Tibial nerve (tissue), 4 donors: ENCODE data around the gene ESCO1. TPM values are rescaled to one million over a fixed set of nuclear protein-coding genes. Genes with fewer than 3 reads are reported as not detected.
A peak's percentile ranks its signal among the peaks of the same experiment; 100 is the strongest.
"Not testable (repeated sequence)": the region's sequence is repeated elsewhere in the genome, so short reads cannot be mapped to it uniquely, and the experiment has no call there.

Experiments
- DNase-seq, 2 donors: peaks; one replicate each; pipeline ENCODE4 v3.0.0-alpha.2; 2019; ENCODE audit warnings: low spot score in 2 of 2
- H3K27ac ChIP-seq, 4 donors: fragments of 200-600 bp; sonication (generic) in 3 of 4; one replicate each; pipeline ENCODE4 v1.5.1; 2017 to 2019; ENCODE audit warnings: mild to moderate bottlenecking in 1 of 4
- H3K27me3 ChIP-seq, 2 donors: fragments of 200-600 bp; sonication (generic) in 1 of 2; one replicate each; pipeline versions ENCODE4 v1.5.1 to v1.6.0; 2017 to 2019
- H3K36me3 ChIP-seq, 3 donors: fragments of 200-600 bp; sonication (generic); one replicate each; pipeline ENCODE4 v1.5.1; 2018 to 2019
- H3K4me1 ChIP-seq, 4 donors: fragments of 200-600 bp; sonication (generic) in 3 of 4; one replicate each; pipeline ENCODE4 v1.5.1; 2017 to 2019
- H3K4me3 ChIP-seq, 4 donors: fragments of 200-600 bp; sonication (generic) in 3 of 4; one replicate each; pipeline ENCODE4 v1.5.1; 2017 to 2019; ENCODE audit warnings: mild to moderate bottlenecking in 1 of 4, moderate library complexity in 1 of 4
- H3K9me3 ChIP-seq, 4 donors: fragments of 200-600 bp; sonication (generic) in 3 of 4; one replicate each; pipeline ENCODE4 v1.5.1; 2017 to 2019
- EP300 ChIP-seq, 2 donors: sonication (generic); formaldehyde crosslinking; IDR thresholded peaks; one replicate each; pipeline ENCODE4 v1.6.1; 2017; ENCODE audit warnings: antibody characterized with exemption in 2 of 2, mild to moderate bottlenecking in 1 of 2
- POLR2A ChIP-seq, 2 donors: fragments of 450-650 bp; IDR thresholded peaks; one replicate each; pipeline ENCODE4 v1.6.1; 2017; ENCODE audit warnings: antibody characterized with exemption in 2 of 2, mild to moderate bottlenecking in 2 of 2, moderate library complexity in 2 of 2
- WGBS, 2 donors: methylation state at CpG; one replicate each; pipeline ENCODE4 v1.1.5; 2018; 5-methylcytosine and 5-hydroxymethylcytosine counted together
- total RNA-seq, 4 donors: library from RNA; depleted of rRNA; stranded (reverse); fragments of >200 nt; gene quantifications; one replicate each; pipeline ENCODE4 v1.1.0, GENCODE V29; 2016
- TF ChIP-seq, protein P1 (sequence below), 5 experiments: fragments of 200-600 bp in 3 of 5; fragments of 450-650 bp in 2 of 5; sonication (generic) in 3 of 5; IDR thresholded peaks; one replicate each; pipeline ENCODE4 v1.5.1; 2016 to 2019; ENCODE audit warnings: antibody characterized with exemption in 5 of 5, mild to moderate bottlenecking in 3 of 5, moderate library complexity in 2 of 5

ESCO1 gene
- total RNA-seq, 4 donors from 2014 or later, result 15.0 to 19.2 (median 18.6) TPM

DNA sequence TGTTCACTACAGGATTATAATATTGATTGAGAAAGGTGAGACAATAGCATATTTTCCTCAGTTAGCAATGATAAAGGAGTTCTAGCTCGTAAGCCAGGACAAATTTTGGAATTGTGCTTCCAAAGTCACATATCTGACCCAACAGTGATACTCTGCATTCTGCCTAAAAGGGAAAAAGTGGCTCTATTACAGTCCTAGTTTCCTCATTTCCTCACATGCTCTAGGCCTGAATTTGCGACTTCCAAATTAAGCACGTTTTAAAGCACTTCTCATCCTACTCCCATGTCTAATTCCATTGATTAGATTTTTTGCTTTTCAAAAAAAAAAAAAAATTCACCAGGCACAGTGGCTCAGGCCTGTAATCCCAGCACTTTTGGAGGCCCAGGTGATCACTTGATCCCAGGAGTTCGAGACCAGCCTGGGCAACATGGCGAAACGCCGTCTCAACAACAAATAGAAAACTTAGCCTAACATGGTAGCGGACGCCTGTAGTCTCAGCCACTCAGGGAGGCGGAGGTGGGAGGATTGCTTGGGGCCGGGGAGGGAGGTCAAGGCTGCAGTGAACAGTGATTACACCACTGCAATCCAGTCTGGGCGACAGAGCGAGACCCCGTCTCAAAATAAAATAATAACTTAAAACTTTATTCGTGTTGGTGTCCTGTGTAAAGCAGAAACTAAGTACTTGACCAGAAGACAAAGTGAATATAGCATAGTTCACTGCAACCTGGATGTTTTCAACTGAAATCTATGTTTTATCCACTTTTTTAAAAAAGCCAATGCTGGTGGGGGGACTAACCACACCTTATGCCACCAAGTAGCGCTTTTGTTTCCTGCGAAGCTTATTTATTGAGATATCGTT is 1.5 kb downstream of the ESCO1 start:
- Histone ChIP-seq H3K27ac (peak overlapping the region; percentile 78 to 99 (median 98)), H3K36me3 (no peaks in the 10 kb centered on the region), H3K27me3 (no peaks in the 10 kb centered on the region), H3K4me1 (peaks cover 0 to 26% (median 9%) of the 10 kb centered on the region in 4 donors), H3K4me3 (peak overlapping the region; percentile 63 to 99 (median 84)), H3K9me3 (no peaks in the 10 kb centered on the region)
- WGBS, 2 donors, result 63 to 71% methylated on average over 18 of the region's 18 CpGs
- no peak for DNase-seq
- TF ChIP-seq, protein P1, sequence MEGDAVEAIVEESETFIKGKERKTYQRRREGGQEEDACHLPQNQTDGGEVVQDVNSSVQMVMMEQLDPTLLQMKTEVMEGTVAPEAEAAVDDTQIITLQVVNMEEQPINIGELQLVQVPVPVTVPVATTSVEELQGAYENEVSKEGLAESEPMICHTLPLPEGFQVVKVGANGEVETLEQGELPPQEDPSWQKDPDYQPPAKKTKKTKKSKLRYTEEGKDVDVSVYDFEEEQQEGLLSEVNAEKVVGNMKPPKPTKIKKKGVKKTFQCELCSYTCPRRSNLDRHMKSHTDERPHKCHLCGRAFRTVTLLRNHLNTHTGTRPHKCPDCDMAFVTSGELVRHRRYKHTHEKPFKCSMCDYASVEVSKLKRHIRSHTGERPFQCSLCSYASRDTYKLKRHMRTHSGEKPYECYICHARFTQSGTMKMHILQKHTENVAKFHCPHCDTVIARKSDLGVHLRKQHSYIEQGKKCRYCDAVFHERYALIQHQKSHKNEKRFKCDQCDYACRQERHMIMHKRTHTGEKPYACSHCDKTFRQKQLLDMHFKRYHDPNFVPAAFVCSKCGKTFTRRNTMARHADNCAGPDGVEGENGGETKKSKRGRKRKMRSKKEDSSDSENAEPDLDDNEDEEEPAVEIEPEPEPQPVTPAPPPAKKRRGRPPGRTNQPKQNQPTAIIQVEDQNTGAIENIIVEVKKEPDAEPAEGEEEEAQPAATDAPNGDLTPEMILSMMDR (IDR thresholded peaks at IDR 0.05), result no peak
- TF ChIP-seq POLR2A (IDR thresholded peaks at IDR 0.05) (no peak), EP300 (IDR thresholded peaks at IDR 0.05) (no peak)

DNA sequence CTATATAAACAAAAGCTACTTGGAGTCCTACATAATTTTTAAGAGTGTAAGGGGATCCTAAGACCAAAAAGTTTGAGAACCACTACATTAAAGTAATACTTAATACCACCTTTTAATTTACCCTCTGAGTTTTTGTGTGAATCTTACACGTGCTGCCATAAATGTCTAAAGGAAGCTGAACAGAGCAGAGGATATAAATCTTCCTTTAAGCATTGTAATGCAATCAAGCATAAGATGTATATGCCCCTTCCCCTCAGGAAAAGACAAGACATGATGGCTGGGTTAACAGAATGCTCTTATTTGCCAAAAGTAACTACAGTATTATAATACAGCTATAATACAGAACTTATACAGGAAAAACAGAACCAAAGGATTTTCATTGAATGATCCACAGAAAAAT is 2.9 kb downstream of the ESCO1 start:
- Histone ChIP-seq H3K27ac (no peak overlapping the region), H3K9me3 (no peaks in the 10 kb centered on the region), H3K27me3 (no peaks in the 10 kb centered on the region), H3K36me3 (no peaks in the 10 kb centered on the region), H3K4me3 (no peak overlapping the region), H3K4me1 (peaks cover 0 to 29% (median 9%) of the 10 kb centered on the region in 4 donors)
- no peak for DNase-seq
- 42 to 54% methylated on average over 1 of the region's 1 CpG for WGBS, 2 donors
- no peak for TF ChIP-seq POLR2A (IDR thresholded peaks at IDR 0.05)
- TF ChIP-seq EP300 (IDR thresholded peaks at IDR 0.05), result no peak
- TF ChIP-seq, protein P1 (IDR thresholded peaks at IDR 0.05), result no peak

DNA sequence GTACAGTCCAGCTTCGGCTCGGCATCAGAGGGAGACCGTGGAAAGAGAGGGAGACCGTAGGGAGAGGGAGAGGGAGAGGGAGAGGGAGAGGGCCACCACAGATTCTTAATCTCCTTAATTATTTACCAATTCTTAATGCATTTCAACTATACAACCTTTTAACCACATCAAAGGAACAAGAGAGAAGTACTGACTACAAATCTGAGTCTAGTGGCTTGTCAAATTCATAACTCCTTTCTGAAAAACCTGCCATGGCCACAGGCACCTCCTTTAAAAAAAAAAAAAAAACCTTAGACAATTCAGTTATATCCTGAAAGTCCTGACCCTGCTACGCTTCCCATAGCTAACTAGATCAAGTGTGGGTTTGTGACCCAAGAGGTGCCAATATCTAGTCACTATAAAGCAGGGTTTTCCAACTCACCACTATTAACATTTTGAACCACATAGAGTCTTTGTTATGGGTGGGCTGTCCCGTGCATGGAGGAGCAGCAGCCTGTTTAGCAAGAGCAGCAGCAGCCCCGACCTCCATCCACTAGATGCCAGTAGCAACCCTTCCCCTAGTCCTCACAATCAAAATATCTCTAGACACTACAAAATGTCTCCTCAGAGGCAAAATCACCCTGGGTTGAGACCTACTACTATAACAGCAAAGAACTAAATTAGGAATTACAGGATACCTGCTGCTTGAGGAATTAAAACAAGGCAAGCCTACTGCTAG is 6.8 kb downstream of the ESCO1 start:
- Histone ChIP-seq H3K27me3 (no peaks in the 10 kb centered on the region), H3K4me1 (peaks cover 0 to 15% (median 2%) of the 10 kb centered on the region in 4 donors), H3K36me3 (peaks cover 0 to 4% (median 0%) of the 10 kb centered on the region in 3 donors), H3K27ac (no peak overlapping the region), H3K9me3 (no peaks in the 10 kb centered on the region), H3K4me3 (no peak overlapping the region)
- 91 to 95% methylated on average over 4 to 6 of the region's 7 CpGs for WGBS, 2 donors
- TF ChIP-seq EP300 (IDR thresholded peaks at IDR 0.05) (no peak), POLR2A (IDR thresholded peaks at IDR 0.05) (no peak)
- TF ChIP-seq, protein P1 (IDR thresholded peaks at IDR 0.05), result no peak
- no peak for DNase-seq

DNA sequence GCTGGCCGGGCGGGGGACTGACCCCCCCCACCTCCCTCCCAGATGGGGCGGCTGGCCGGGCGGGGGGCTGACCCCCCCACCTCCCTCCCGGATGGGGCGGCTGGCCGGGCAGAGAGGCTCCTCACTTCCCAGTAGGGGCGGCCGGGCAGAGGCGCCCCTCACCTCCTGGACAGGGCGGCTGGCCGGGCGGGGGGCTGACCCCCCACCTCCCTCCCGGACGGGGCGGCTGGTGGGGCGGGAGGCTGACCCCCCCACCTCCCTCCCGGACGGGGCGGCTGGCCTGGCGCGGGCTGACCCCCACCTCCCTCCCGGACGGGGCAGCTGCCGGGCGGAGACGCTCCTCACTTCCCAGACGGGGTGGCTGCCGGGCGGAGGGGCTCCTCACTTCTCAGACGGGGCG is 8.1 kb downstream of the ESCO1 start:
- DNase-seq, H3K4me3 ChIP-seq, H3K27ac ChIP-seq, H3K4me1 ChIP-seq, H3K9me3 ChIP-seq, H3K36me3 ChIP-seq, H3K27me3 ChIP-seq: not testable (repeated sequence)
- 95% methylated on average over 15 of the region's 33 CpGs; no CpG with 5 or more reads in 1 of the 2 donors for WGBS, 2 donors

DNA sequence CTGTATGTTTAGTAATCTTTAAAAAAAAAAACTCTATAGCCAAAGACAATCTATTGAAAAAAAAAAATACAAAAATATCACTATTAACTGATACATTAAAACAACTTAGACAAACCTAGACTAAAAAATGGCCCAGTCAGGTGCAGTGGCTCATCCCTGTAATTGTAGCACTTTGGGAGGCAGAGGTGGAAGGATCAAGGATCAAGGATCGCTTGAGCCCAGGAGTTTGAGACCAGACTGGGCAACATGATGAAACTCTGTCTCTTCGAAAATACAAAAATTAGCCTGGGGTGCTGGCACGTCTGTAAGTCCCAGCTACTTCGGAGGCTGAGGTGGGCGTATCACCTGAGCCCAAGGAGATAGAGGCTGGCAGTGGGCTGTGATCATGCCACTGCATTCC is 16.1 kb downstream of the ESCO1 start:
- Histone ChIP-seq H3K4me3 (no peak overlapping the region), H3K9me3 (peaks cover 0 to 9% (median 0%) of the 10 kb centered on the region in 4 donors), H3K27ac (no peak overlapping the region), H3K4me1 (no peaks in the 10 kb centered on the region), H3K27me3 (no peaks in the 10 kb centered on the region), H3K36me3 (peaks cover 0 to 31% (median 0%) of the 10 kb centered on the region in 3 donors)
- TF ChIP-seq, protein P1 (IDR thresholded peaks at IDR 0.05), result no peak
- no peak for DNase-seq
- 91 to 93% methylated on average over 5 of the region's 5 CpGs for WGBS, 2 donors
